ENCODE data around the gene ELL. TPM values are rescaled to one million over a fixed set of nuclear protein-coding genes. Genes with fewer than 3 reads are reported as not detected.

The ELL gene
- total RNA-seq, 4 donors from 2014 or later = 5.9 to 12.8 (median 9.9) TPM

DNA sequence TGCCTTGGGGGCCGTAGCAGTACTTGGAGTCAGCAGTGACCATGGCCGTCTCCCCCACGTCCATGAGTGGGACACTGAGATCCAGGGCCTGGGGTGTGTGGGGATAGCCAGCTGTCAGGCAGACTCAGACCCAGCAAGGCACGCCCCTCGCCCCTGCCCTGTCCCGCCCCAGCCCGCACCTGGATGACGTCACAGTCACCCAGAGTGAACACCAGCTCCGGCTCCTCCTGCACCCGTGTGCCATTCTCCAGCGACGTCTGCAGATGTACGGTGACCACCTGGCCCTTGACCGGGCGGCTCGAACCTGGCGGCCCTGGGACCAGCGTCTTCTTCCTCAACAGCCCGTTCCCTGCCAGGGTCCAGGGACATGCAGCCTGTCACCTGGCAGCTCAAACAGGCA is 17.5 kb upstream of the ELL start:
- intact Hi-C loops (cut with DNase I) = no loop called here
- 93 to 95% methylated on average over 4 to 9 of the region's 19 CpGs for WGBS, 2 donors
- H3K4me3 ChIP-seq = no peak overlapping the region
- H3K4me1 ChIP-seq = peaks cover 4 to 35% (median 12%) of the 10 kb centered on the region in 3 donors
- TF ChIP-seq POLR2A (IDR thresholded peaks at IDR 0.05) (no peak), CTCF (IDR thresholded peaks at IDR 0.05) (no peak)
- no peaks in the 10 kb centered on the region for H3K9me3 ChIP-seq
- H3K36me3 ChIP-seq = peaks cover 16 to 75% (median 30%) of the 10 kb centered on the region in 3 donors
- H3K27ac ChIP-seq = no peak overlapping the region
- H3K27me3 ChIP-seq = no peaks in the 10 kb centered on the region
- no peak for DNase-seq

- Histone ChIP-seq H3K27ac (no peak overlapping the region), H3K36me3 (peaks cover 19 to 84% (median 30%) of the 10 kb centered on the region in 3 donors), H3K9me3 (no peaks in the 10 kb centered on the region), H3K4me3 (no peak overlapping the region), H3K4me1 (peaks cover 4 to 26% (median 6%) of the 10 kb centered on the region in 3 donors), H3K27me3 (no peaks in the 10 kb centered on the region)
- WGBS, 2 donors = 73 to 89% methylated on average over 3 to 17 of the region's 22 CpGs
- DNase-seq = no peak
- intact Hi-C loops (cut with DNase I) = no loop called here
- TF ChIP-seq CTCF (IDR thresholded peaks at IDR 0.05) (no peak), POLR2A (IDR thresholded peaks at IDR 0.05) (no peak)
Observed at GRCh38 chr19:18538115-18538514, 16.2 kb upstream of the ELL start.

DNA sequence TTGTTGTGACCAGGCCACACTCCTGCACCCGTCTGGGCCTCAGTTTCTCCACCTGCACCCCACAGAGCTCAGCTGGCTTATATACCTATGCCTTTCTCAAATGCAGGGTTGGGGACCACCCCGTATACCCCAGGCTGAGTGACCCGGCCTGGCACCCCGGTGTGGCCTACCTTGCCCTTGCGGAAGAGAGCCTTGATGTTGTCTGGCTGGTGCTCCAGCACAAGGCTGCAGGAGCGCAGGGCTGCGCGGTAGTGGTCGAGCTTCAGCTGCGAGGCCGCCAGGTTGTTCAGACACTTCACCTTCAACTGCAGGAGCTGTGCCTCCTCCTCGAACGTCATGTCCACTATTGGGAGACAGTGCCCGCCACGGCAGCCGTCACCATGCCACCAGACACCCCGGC is 15.6 kb upstream of the ELL start:
- Histone ChIP-seq H3K4me3 (no peak overlapping the region), H3K36me3 (peaks cover 26 to 91% (median 37%) of the 10 kb centered on the region in 3 donors), H3K4me1 (peaks cover 4 to 23% (median 6%) of the 10 kb centered on the region in 3 donors), H3K9me3 (no peaks in the 10 kb centered on the region), H3K27ac (no peak overlapping the region), H3K27me3 (no peaks in the 10 kb centered on the region)
- DNase-seq = no peak
- TF ChIP-seq POLR2A (IDR thresholded peaks at IDR 0.05) (no peak), CTCF (IDR thresholded peaks at IDR 0.05) (no peak)
- WGBS, 2 donors = 91% methylated on average over 3 to 12 of the region's 17 CpGs
- intact Hi-C loops (cut with DNase I) = no loop called here

DNA sequence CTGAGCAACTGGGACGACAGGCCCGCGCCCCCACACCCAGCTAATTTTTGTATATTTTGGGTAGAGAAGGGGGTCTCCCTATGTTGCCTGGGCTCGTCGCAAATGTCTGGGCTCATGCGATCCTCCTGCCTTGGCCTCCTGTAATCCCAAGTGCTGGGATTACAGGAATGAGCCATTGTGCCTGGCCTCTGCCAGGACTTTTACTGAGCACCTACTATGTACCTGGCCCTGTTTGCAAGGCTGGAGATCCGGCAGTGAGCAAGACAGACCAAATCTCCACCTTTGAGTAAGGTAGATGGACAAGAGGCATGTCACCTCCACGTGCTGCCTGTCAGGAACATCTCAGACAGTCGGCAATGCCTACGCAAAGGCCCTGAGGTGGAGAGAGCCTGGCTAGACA is 14.6 kb upstream of the ELL start:
- Histone ChIP-seq H3K4me1 (peaks cover 0 to 13% (median 0%) of the 10 kb centered on the region in 3 donors), H3K9me3 (no peaks in the 10 kb centered on the region), H3K36me3 (peaks cover 29 to 97% (median 46%) of the 10 kb centered on the region in 3 donors), H3K27me3 (no peaks in the 10 kb centered on the region), H3K27ac (no peak overlapping the region), H3K4me3 (no peak overlapping the region)
- WGBS, 2 donors = 88 to 92% methylated on average over 8 to 9 of the region's 10 CpGs
- intact Hi-C loops (cut with DNase I) = no loop called here
- no peak for DNase-seq
- TF ChIP-seq CTCF (IDR thresholded peaks at IDR 0.05) = no peak
- TF ChIP-seq POLR2A (IDR thresholded peaks at IDR 0.05) = no peak

- no peak overlapping the region for H3K4me3 ChIP-seq
- H3K36me3 ChIP-seq = peaks cover 27 to 70% (median 29%) of the 10 kb centered on the region in 3 donors
- H3K27ac ChIP-seq = no peak overlapping the region
- H3K9me3 ChIP-seq = no peaks in the 10 kb centered on the region
- TF ChIP-seq CTCF (IDR thresholded peaks at IDR 0.05) (no peak), POLR2A (IDR thresholded peaks at IDR 0.05) (no peak)
- intact Hi-C loops (cut with DNase I) = no loop called here
- no peaks in the 10 kb centered on the region for H3K27me3 ChIP-seq
- DNase-seq = no peak
- H3K4me1 ChIP-seq = no peaks in the 10 kb centered on the region
- 80 to 86% methylated on average over 1 to 4 of the region's 4 CpGs for WGBS, 2 donors
Observed at GRCh38 chr19:18533058-18533457, 11.2 kb upstream of the ELL start.

All from esophagus squamous epithelium (tissue), 5 donors.